ENCODE results near the gene CLDN19.

Gene CLDN19, protein sequence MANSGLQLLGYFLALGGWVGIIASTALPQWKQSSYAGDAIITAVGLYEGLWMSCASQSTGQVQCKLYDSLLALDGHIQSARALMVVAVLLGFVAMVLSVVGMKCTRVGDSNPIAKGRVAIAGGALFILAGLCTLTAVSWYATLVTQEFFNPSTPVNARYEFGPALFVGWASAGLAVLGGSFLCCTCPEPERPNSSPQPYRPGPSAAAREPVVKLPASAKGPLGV

DNA sequence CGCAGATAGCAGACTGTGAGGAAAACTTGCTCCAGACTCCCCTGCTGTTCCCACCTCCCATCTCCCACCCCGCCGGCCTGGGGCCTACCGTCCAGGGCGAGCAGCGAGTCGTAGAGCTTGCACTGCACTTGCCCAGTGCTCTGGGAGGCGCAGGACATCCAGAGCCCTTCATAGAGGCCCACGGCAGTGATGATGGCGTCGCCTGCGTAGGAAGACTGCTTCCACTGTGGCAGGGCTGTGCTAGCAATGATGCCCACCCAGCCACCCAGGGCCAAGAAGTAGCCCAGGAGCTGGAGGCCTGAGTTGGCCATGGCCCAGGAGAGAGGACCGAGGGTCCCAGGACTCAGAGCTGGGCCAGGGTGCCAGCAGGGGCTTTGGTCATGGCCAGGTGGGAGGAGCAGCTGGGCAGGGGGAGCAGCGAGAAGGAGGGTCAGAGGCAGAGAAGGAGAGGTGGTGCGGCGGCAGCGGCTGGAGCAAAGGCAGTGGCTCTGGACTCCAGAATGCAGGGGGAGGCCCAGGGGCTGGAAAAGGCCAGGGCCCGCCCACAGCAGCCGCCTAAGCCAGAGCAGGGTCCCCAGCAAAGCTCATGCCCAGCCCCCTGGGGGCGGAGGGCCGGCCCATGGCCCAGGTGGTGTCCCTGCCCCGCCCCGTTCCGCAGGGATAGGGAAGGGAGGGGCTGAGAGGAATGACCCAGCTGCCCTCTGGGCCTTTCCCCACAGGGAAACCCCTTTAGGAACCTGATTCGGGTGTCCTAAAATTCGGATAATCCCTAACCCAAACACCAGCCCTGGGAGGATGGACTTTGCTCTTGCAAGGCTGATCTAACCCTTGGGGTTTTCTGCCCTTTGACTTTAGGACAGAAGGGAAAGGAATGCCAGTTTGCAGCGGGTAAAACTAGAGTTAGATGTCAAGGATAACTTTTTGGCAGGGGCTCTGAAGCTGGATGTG lies at the start of gene CLDN19:
Gene CLDN19, minus strand, starts transcription at position 484 of the 948 bp plus-strand sequence. Its CDS starts 173 bp downstream, at position 311.
- DNase-seq (ENCODE audit: low spot score), result no peak

DNA sequence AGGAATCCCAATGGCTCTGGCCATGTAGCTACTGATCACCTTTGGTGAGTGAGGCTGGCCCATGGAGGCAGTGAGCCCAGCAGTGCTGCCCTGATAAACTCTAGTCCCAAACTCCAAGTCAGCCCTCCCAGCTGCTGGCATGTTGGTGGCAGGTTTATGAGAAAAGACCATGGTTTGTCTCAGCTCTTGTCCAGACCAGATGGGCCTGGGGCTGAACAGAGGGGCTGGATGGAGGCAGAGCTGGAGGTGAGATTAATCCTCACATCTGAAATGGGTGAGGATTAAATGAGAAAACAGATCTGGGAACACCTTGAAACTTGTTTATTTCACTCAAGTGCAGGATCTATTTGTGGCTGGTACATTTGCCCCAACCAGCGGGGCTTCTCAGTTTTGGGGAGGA lies 48.0 kb upstream of the CLDN19 start:
- DNase-seq (ENCODE audit: low spot score), result no peak

DNA sequence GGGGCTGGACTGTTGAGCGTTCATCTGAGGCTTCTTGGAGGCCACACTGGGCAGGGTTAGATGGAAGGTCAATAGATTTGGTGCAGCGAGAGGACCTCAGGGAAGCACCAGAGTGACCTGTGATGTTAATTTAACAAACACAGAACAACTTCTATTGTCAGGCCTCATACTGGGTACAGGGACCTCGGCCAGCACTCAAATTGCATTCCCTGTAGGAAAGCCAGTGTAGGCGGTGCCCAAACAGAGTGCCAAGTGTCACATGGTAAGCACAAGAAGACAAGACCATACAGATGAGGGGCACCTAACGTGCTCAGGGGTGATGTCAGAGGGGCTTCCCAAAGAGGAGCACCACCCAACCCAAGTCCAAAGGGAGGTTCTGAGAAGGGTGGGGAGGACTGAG lies 46.1 kb upstream of the CLDN19 start:
- DNase-seq (ENCODE audit: low spot score), result no peak

DNA sequence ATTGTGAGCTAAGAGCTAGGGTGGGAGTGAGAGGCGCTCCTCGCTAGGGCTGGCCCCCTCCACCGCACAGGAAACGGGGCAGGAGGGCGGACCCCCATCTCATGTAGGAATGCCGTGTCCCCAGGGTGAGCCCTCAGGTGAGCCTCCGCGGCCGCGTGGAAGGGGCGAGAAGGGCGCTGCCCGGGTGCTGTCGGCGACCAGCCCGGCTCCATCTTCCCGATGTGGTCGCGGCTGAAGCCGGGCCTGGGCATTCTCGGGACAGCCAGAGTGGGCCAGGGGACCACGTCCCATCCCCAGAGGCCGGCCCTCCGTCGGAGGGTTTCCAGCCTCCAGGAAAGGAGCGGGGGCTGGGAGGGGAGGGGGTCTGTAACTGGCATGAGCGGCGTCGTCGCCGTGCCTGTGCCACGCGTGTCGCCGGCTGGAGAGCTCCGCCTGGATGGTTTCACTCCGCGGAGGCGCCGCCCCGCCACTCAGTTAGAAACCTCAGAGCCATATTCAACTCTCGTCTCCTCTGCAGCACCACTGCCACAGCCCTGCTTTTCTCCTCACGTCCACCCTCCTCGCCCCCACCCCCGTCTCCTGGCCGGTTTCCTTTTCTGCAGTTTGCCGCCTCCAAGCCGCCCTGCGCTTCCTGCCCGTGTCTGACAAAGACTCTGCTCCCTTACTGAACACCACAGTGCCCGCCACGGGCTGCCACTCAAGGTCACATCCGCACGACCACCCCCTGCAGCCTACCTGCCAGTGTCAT lies 45.1 kb upstream of the CLDN19 start, which contains the start of gene TMEM269:
Gene TMEM269, plus strand, starts transcription at position 46 of the 748 bp plus-strand sequence. CDS start 4,903 bp downstream, outside the sequence.
- DNase-seq (ENCODE audit: low spot score), result peak; percentile 36

DNA sequence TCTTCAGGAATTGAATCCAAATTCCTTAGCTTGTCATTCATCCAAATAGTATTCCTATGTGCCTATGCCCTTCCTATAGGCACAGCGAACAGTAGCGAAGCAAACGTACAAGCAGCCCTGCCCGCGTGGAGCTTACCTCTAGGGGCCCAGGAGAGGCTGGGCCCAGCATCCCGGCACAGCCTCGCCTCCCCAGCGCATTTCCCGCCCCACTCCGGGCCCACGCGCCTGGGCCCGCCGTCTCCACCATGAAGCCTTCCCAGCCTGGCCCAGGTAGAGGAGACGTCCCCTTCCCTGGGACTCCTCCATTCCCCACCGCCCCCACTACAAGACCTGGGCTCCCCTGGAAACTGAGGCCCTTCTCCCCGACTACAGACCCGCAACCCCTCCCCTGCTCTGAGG lies 44.5 kb upstream of the CLDN19 start:
- DNase-seq (ENCODE audit: low spot score), result no peak

DNA sequence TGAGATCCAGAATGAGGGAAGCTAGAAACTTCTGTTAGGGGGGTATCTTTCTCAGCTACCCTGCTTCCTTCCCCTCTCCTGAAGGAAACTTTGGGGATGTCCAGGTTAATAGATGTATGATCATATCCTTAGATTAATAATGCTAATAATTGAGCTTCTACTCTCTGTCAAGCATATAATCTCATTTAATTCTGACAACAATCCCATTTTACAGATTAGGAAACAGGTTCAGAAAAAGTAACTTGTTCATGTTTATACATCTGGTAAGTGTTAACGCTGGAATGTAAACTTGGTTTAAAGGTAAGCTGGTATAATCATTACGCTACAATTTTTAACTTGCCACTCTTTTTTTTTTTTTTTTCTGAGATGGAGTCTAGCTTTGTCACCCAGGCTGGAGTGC lies 43.1 kb upstream of the CLDN19 start:
- DNase-seq (ENCODE audit: low spot score), result no peak

DNA sequence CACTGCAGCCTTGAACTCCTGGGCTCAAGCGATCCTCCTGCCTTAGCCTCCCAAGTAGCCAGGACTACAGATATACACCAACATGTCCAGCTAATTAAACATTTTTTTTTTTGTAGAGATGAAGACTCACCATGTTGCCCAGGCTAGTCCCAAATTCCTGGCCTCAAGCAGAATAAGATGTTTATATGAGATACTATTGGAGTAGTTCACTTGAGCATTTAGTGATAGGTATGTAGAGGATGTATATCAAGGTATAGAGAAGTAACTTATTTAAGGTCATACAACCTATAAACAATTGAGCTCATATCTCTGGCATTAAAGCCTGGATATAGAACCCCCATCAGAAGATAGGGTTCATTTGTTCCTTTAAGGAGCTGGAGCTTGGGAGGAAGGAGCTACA lies 40.1 kb upstream of the CLDN19 start:
- no peak for DNase-seq (ENCODE audit: low spot score)

DNA sequence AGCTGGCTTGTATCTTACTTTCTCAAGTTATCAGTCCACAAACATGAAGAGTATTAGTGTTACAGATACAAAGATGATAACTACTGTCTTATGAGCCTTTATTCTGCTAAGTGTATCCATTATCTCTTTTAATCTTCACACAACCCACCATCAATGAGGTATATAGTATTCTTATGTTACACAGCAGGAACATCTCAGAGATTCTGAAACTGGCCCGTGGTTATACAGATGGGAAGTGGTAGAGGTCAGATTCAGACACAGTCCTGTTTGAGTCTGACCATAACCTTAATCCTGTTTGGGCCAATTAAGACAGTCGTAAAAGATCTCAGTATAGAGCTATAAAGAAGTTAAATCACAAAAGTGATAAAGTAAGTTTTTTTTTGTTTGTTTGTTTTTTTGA lies 39.7 kb upstream of the CLDN19 start:
- DNase-seq (ENCODE audit: low spot score), result no peak

DNA sequence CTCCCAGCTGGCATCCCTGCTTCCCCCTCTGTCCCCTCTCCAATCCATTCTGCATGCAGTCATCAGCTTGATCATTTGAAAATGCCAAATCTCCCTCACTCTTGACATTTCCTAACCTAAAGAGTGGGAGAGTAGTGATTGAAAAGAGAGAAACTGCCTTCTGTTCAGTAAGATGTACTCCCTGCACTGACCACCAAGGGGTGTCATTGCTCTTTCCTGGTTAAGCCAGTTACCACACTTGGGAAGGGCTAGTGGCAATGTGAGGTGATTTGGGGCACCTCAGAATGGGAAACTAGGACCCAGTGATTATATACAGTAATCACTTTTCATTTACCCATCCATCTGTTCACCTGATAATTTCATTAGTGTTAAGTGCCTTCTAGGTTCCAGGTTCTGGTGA lies 37.8 kb upstream of the CLDN19 start:
- DNase-seq (ENCODE audit: low spot score), result peak; percentile 71

DNA sequence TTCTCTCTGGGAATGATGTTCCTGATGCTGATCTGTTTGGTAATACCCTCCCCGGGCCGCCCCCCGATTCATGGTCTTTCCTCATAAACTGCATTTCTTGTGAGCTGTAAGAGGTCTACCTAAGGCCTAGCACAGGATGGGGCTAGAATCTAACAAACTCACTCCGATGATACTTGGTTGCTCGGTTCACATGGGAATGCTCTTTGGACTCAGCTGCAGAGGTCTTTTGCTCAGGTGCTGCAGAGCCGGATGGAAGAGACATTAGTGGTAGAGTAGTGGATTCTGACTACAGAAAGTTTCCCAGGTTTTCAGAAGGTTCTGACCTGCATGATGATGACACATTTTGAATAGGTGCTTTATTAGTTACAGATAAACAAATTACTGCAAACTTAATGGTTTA lies 36.5 kb upstream of the CLDN19 start:
- no peak for DNase-seq (ENCODE audit: low spot score)

DNA sequence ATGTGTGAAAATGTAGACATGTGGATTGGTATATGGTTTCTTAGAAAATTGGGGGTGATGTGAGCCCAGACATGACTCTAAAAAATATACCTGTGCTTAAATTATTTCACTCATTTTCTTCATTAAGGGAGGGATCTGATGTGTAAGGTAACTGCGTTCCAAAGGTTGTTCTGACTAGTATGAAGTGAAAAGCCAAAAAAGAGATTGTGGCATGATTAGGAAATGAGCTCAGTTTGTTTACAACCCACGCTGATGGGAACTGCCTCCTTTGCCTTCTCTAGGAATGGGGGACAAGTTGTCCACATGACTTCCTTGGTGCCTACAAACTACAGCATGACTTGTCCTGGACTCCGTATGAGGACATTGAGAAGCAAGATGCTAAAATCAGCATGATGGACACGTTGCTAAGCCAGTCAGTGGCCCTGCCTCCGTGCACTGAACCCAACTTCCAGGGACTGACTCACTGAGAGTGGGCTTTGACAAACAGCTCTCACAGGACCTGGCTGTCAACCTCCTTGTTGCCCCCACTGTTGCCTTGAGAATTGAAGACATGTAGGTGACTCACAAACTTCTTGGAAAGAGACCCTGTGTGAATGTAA lies 35.0 kb upstream of the CLDN19 start:
- no peak for DNase-seq (ENCODE audit: low spot score)

DNA sequence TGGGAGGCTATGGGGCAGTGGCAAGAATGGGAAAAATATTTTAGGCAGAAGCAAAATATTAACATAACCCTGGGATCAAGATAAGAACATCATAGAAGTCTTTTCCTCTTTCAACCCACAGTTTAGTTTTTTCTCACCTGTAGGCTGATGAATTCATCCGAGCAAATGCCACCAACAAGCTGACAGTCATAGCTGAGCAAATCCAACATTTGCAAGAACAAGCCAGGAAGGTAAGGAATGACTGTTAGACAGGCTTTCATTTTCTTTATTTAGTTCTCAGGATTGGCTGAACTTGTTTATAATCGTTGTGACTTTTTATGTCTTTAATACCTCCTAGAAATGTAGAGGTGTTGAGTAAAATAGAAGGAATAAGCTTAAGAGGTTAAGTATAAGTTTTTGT lies 33.4 kb upstream of the CLDN19 start:
- DNase-seq (ENCODE audit: low spot score), result no peak

DNA sequence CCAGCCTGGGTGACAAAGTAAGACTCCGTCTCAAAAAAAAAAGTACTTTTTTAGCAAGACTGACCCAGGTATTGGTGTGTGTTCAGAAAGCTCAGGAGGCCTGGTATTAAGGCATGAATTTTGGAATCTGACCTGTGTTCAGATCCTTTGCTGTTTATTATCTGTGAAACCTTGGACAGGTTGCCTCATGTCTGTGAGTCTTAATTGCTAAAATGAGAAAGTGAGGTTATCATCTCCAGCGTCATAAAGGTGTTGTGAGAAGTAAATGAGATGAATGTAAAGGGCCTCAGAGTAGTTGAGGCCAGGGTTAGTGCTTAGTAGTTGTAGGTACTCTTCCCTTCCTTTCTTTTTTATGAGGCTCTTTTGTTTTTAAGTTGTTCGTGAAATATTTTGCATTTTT lies 29.8 kb upstream of the CLDN19 start:
- no peak for DNase-seq (ENCODE audit: low spot score)

DNA sequence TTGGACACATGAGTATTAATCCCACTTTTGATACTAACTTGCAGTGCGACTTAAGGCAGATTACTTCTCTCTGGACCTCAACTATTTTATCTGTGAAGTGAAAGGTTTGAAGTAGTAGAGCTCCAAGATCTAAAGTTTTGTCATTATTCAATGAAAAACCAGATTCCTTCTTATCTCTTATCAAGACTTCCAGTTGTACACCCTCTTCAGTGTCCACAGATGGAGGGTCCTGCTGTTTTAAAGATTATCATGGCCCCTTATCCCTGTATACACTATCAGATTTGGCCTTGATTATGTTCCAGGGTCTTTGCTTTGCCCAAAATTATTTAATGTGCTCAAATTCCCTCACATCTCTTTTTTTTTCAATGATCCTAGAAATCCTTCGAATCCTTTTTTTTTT lies 28.1 kb upstream of the CLDN19 start:
- no peak for DNase-seq (ENCODE audit: low spot score)

DNA sequence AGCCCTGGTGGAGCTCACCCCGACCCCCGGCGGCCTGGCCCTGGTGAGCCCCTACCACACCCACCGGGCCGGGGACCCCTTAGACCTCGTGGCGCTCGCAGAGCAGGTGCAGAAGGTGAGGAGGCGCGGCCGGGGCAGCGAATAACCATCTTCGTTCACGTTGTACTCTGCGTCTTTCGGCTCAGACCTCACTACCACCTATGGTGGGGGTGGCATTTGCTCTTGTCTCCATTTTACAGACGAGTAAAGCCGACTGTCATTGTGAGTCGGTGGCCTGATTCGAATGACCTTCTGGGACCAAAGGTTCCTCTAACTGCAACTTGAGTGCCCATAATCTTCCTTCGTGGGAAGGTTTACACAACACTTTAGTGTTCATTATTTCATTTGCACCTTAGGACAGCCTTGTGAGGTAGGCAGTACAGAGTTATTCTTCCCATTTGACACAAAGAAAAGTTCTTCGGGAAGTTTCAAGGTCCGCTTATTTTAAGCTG lies 27.5 kb upstream of the CLDN19 start:
- DNase-seq (ENCODE audit: low spot score), result no peak

DNA sequence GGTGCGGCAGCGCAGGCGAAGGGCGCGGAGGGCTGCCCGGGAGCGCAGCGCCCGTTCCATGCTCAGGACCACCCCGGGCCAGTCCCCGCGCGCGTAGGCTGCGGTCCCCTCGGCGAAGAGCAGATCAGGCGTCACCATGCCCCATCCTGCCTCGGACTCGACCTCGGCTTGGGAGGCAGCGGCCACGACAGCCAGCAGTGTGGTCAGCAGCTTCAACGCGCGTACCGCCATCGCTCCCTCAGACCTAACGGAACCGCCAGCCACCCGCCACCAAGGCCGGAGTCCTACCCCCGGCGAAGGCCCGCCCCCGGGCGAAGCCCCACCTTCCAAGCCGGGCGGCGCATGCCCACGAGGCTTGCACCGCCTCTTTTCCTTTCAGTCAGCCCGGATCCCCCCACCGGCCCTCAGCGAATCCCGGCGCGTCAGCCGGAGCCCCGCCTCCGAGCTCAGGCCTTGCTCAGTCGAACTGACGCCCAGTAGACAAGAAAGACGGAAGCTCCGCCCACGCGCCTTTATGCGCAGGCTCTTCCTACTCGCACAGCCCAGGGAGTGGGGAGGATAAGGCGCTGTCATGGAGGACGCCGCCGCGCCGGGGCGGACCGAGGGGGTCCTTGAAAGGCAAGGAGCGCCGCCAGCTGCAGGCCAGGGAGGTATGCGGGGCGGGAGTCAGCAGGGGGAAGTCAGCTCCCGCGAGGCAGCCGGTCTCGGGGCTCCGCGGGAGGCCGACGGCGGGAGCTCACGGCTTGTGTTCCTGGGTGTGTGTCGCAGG lies 26.9 kb upstream of the CLDN19 start, which contains the start of the genes C1orf50 and P3H1:
Gene C1orf50, plus strand, starts transcription at position 509 of the 769 bp plus-strand sequence. Its CDS starts 63 bp downstream, at position 572.
Gene P3H1, minus strand, starts transcription at position 288 of the 769 bp plus-strand sequence. Its CDS starts 57 bp downstream, at position 231.
- DNase-seq (ENCODE audit: low spot score), result peak; percentile 98

DNA sequence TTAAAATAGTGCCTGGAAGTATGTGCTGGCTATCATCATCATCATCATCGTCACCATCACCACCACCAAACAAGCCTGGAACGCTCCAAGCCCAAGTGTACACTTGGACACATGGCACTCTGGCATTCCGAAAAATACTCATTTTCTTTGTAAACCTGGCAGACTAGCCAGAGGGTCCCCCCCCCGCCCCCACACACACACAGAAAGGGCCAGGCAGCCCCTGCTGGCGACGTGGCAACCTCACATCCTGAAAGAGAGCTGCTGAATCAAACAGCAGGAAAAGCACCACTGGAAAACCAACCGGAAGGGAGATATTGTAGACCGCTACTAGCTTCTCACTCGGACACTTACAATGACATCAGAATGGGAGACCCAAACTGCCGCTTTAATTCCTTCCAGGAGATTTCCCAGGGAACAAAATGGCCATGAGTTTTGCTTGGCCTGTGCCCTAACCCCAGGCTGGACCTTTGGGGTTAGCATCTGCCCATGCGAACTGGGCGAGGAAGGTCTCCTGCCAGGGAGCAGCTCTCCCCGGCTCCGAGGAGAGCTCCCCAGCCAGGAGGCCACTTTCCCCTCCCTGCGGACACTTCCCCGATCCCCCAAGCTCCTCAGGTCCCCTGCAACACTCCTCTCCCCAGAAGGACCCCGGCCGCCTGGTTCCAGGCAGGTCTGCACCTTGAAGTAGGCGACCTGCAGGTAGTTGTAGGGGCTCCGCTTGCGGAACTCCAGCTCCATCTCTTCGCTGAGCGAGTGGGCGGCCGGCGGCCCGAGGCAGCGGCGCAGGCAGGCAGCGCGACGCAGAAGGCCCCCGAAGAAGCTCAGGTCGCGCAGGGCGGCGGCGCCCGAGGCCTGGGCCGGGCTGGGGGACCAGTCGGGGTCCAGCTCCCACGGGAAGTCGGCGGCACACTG lies 26.1 kb upstream of the CLDN19 start:
- peak; percentile 71 for DNase-seq (ENCODE audit: low spot score)

DNA sequence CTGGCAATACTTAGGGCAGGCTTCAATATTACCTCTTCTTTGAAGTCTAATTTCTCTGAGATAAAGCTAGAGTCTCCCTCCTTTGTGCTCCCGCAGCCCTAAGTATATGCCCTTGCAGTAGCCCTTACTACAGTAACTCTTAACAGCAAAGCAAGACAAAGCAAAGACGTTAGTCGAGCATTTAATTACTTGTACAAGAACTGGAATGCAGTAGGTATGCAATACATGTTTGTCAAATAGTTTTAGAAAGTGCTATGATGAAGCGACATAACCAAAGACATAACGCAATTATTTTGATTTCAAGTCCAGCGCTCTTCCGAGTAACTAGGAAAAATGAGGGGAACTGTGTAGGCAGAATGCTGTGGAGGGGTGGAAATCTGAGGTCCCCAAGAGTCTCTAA lies 25.2 kb upstream of the CLDN19 start:
- DNase-seq (ENCODE audit: low spot score), result no peak

DNA sequence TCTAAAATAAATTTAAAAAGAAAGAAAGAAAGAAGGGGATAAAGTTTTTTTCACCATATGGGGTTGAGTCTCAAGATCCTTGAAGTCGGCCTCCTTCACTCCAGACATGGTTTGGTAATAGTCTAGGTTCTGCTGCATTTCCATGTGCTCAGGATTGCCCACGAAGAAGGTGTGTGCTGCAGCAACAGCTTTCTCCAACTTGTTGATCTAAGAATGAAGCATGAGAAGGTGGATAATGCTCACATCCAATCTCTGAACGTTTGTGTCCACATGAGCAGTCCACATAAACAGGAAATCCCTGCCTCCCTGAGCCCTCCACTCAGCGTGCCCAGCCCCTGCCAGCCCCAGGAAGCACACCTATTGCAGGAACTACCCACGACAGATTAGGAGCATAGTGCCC lies 22.2 kb upstream of the CLDN19 start:
- no peak for DNase-seq (ENCODE audit: low spot score)

DNA sequence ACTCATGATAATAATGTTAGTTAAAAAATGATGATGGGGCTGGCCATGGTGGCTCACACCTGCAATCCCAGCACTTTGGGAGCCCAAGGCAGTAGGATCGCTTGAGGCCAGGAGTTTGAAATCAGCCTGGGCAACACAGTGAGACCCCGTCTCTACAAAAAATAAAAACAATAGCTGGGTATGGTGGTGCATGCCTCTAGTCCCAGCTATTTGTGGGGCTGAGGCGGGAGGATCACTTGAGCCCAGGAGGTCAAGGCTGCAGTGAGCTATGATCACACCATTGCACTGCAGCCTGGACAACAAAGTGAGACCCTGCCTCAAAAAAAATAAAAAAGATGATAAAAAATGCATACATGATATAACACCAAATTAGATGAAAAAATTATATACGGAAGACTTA lies 21.5 kb upstream of the CLDN19 start:
- DNase-seq (ENCODE audit: low spot score), result no peak
